Stomach (tissue), 4 donors: Measurements from ENCODE around the gene TDRD3.

Source experiments
- CTCF ChIP-seq, 7 experiments: fragments of 450-650 bp in 4 of 7; fragments of 200-600 bp in 3 of 7; sonication (generic) in 3 of 7; IDR thresholded peaks; one replicate each; pipeline ENCODE4 v1.5.1; 2016 to 2019; ENCODE audit warnings: antibody characterized with exemption in 7 of 7, control low read depth in 2 of 7, mild to moderate bottlenecking in 1 of 7
- EP300 ChIP-seq: sonication (generic); formaldehyde crosslinking; IDR thresholded peaks from one replicate; pipeline ENCODE4 v1.6.1; 2017; ENCODE audit warnings: antibody characterized with exemption

DNA sequence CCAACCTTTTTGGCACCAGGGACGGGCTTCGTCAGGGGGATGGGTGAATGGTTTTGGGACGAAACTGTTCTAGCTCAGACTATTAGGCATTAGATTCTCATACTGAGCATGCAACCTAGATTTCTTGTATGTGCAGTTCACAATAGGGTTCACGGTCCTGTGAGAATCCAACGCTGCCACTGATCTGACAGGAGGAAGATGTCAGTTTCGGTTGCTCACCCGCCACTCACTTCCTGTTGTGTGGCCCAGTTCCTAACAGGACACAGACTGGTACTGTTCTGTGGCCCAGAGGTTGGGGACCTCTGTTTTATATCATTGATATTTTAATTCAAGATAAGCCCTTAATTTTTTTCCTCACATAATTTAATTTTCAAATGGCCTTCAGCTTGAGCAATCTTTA, 26.7 kb upstream of the TDRD3 start:
- TF ChIP-seq CTCF (IDR thresholded peaks at IDR 0.05) (no peak), EP300 (no peak)
